GM21515 (cell line): ENCODE data around the gene AADAT.
"Not testable (repeated sequence)": the region's sequence is repeated elsewhere in the genome, so short reads cannot be mapped to it uniquely, and the experiment has no call there.

Experiments
- ATAC-seq: cut with Tn5 transposase; IDR thresholded peaks from one replicate; pipeline ENCODE4 v1.9.1; 2021; ENCODE audit not compliant: unreplicated experiment

Gene AADAT

GRCh38 chr4:170090352-170091052 lies 746 bp upstream of the AADAT start:
- ATAC-seq: no peak

GRCh38 chr4:170089274-170089667 lies 485 bp downstream of the AADAT start:
- no peak for ATAC-seq

- ATAC-seq: no peak
These were observed 1.0 kb downstream of the AADAT start for GRCh38 chr4:170088716-170089115.

GRCh38 chr4:170087163-170087700 lies 2.5 kb downstream of the AADAT start:
- no peak for ATAC-seq

GRCh38 chr4:170083541-170083940 lies 6.2 kb downstream of the AADAT start:
- no peak for ATAC-seq

- ATAC-seq: no peak
These were observed 9.3 kb downstream of the AADAT start for GRCh38 chr4:170080496-170080895.

GRCh38 chr4:170079981-170080380 lies 9.8 kb downstream of the AADAT start:
- no peak for ATAC-seq

GRCh38 chr4:170071196-170071595 lies 18.6 kb downstream of the AADAT start:
- no peak for ATAC-seq

- no peak for ATAC-seq
These were observed 21.2 kb downstream of the AADAT start for GRCh38 chr4:170068438-170069128.

GRCh38 chr4:170059421-170059820 lies 30.3 kb downstream of the AADAT start:
- ATAC-seq: no peak

GRCh38 chr4:170058826-170059225 lies 30.9 kb downstream of the AADAT start:
- no peak for ATAC-seq

GRCh38 chr4:170057866-170058265 lies 31.9 kb downstream of the AADAT start:
- ATAC-seq: no peak

- ATAC-seq: no peak
These were observed 36.8 kb downstream of the AADAT start for GRCh38 chr4:170052919-170053318.

- no peak for ATAC-seq
These were observed 38.4 kb downstream of the AADAT start for GRCh38 chr4:170051402-170051801.

GRCh38 chr4:170049766-170050165 lies 40.0 kb downstream of the AADAT start:
- ATAC-seq: no peak

- no peak for ATAC-seq
These were observed 41.9 kb downstream of the AADAT start for GRCh38 chr4:170047771-170048354.

GRCh38 chr4:170046156-170046555 lies 43.6 kb downstream of the AADAT start:
- ATAC-seq: not testable (repeated sequence)

GRCh38 chr4:170040031-170040680 lies 49.6 kb downstream of the AADAT start:
- no peak for ATAC-seq

- ATAC-seq: no peak
These were observed 51.0 kb downstream of the AADAT start for GRCh38 chr4:170038769-170039168.

GRCh38 chr4:170038232-170038631 lies 51.5 kb downstream of the AADAT start:
- ATAC-seq: no peak

GRCh38 chr4:170037481-170037880 lies 52.3 kb downstream of the AADAT start:
- ATAC-seq: no peak
